ENCODE measurements around the gene RANBP9. TPM values are rescaled to one million over a fixed set of nuclear protein-coding genes. Genes with fewer than 3 reads are reported as not detected.

The RANBP9 gene
- total RNA-seq, 1 donor from 2014 or later, result 13.5 TPM

GRCh38 chr6:13613029-13613594, 98.5 kb downstream of the RANBP9 start:
- DNase-seq (ENCODE audit: low read depth), result no peak
- no peak for TF ChIP-seq CTCF (conservative IDR thresholded peaks at IDR 0.05; ENCODE audit: low read depth, low read length)
- no peak overlapping the region for H3K4me3 ChIP-seq (ENCODE audit: low read depth, low read length)

- no peak overlapping the region for H3K4me3 ChIP-seq (ENCODE audit: low read depth, low read length)
- no peak for TF ChIP-seq CTCF (conservative IDR thresholded peaks at IDR 0.05; ENCODE audit: low read depth, low read length)
- DNase-seq (ENCODE audit: low read depth), result no peak
Observed at GRCh38 chr6:13611715-13612114, 99.9 kb downstream of the RANBP9 start.

GRCh38 chr6:13605634-13606033, 106.0 kb downstream of the RANBP9 start:
- DNase-seq (ENCODE audit: low read depth), result no peak
- H3K4me3 ChIP-seq (ENCODE audit: low read depth, low read length), result no peak overlapping the region
- TF ChIP-seq CTCF (conservative IDR thresholded peaks at IDR 0.05; ENCODE audit: low read depth, low read length), result no peak

- DNase-seq (ENCODE audit: low read depth), result no peak
- TF ChIP-seq CTCF (conservative IDR thresholded peaks at IDR 0.05; ENCODE audit: low read depth, low read length), result no peak
Observed at GRCh38 chr6:13604546-13605416, 106.9 kb downstream of the RANBP9 start.

GRCh38 chr6:13604135-13604534, 107.5 kb downstream of the RANBP9 start:
- no peak for TF ChIP-seq CTCF (conservative IDR thresholded peaks at IDR 0.05; ENCODE audit: low read depth, low read length)
- no peak for DNase-seq (ENCODE audit: low read depth)
- H3K4me3 ChIP-seq (ENCODE audit: low read depth, low read length), result no peak overlapping the region

More at GRCh38 chr6:13604546-13605416, 106.9 kb downstream of the RANBP9 start:
- H3K4me3 ChIP-seq (ENCODE audit: low read depth, low read length), result no peak overlapping the region

- no peak for TF ChIP-seq CTCF (conservative IDR thresholded peaks at IDR 0.05; ENCODE audit: low read depth, low read length)
- H3K4me3 ChIP-seq (ENCODE audit: low read depth, low read length), result no peak overlapping the region
- DNase-seq (ENCODE audit: low read depth), result no peak
Observed at GRCh38 chr6:13600036-13600435, 111.6 kb downstream of the RANBP9 start.
